K562 (cell line): ENCODE data around the gene SKAP1.

Source experiments
- SIN3B ChIP-seq: fragments of 450-650 bp; IDR thresholded peaks from 2 replicates; pipeline ENCODE4 v1.6.1; 2017; ENCODE audit warnings: low read depth, mild to moderate bottlenecking, moderate library complexity
- ZBTB2 ChIP-seq: fragments of 450-650 bp; IDR thresholded peaks from 2 replicates; pipeline ENCODE4 v1.6.1; 2016; ENCODE audit warnings: antibody characterized with exemption

GRCh38 chr17:48442819-48443218 is 12.8 kb upstream of the SKAP1 start:
- TF ChIP-seq ZBTB2: peak; percentile 60; the same call in 1 of the 2 replicates
- TF ChIP-seq SIN3B: no peak
